Keratinocyte (primary cell): ENCODE measurements around the gene TBCA. TPM values are rescaled to one million over a fixed set of nuclear protein-coding genes. Genes with fewer than 3 reads are reported as not detected.

Experiments used
- DNase-seq: peaks from one replicate; pipeline ENCODE4 v3.0.0-alpha.2; 2011; ENCODE audit warnings: low read depth, missing footprints, low spot score
- FAIRE-seq: peaks from 2 replicates; lab custom pipeline; 2011; peaks lifted over from hg19 to GRCh38; lab: Jason Lieb, UNC
- H2AFZ ChIP-seq: 2 replicates; pipeline ENCODE4 v1.6.0; 2012; ENCODE audit warnings: low read length, control low read depth, inconsistent platforms; ENCODE audit not compliant: control insufficient read depth
- H3K27ac ChIP-seq: 2 replicates; pipeline ENCODE4 v1.5.1; 2011; ENCODE audit warnings: low read length; ENCODE audit not compliant: control insufficient read depth, insufficient read depth
- H3K27me3 ChIP-seq: 3 replicates; pipeline ENCODE4 v1.6.0; 2011; ENCODE audit warnings: low read length; ENCODE audit not compliant: control insufficient read depth, insufficient read depth; ENCODE audit errors: extremely low read depth
- H3K36me3 ChIP-seq, 2 experiments: 2 replicates in 1 of 2; 3 replicates in 1 of 2; pipeline ENCODE4 v1.5.1; 2011; ENCODE audit warnings: low read length in 2 of 2, mild to moderate bottlenecking in 1 of 2; ENCODE audit not compliant: control insufficient read depth in 2 of 2, insufficient read depth in 2 of 2; ENCODE audit errors: extremely low read depth in 1 of 2
- H3K4me1 ChIP-seq: 3 replicates; pipeline ENCODE4 v1.5.1; 2011; ENCODE audit warnings: low read length; ENCODE audit not compliant: control insufficient read depth, insufficient read depth; ENCODE audit errors: extremely low read depth
- H3K4me2 ChIP-seq: 3 replicates; pipeline ENCODE4 v1.6.0; 2011; ENCODE audit warnings: low read depth, low read length; ENCODE audit not compliant: control insufficient read depth, insufficient read depth; ENCODE audit errors: extremely low read depth
- H3K4me3 ChIP-seq, 3 experiments: fragments of 200-600 bp in 1 of 3; sonication (generic) in 1 of 3; 2 replicates in 2 of 3; 3 replicates in 1 of 3; pipeline ENCODE4 v1.5.1; 2011 to 2016; ENCODE audit warnings: low read length in 3 of 3, mild to moderate bottlenecking in 3 of 3, control low read depth in 2 of 3, inconsistent platforms in 1 of 3, low read depth in 1 of 3, mixed read lengths in 1 of 3, mixed run types in 1 of 3, moderate library complexity in 1 of 3; ENCODE audit not compliant: control insufficient read depth in 2 of 3, insufficient read depth in 2 of 3; ENCODE audit errors: extremely low read depth in 1 of 3
- H3K79me2 ChIP-seq: 2 replicates; pipeline ENCODE4 v1.6.0; 2012; ENCODE audit warnings: low read length; ENCODE audit not compliant: control insufficient read depth, insufficient read depth
- H3K9ac ChIP-seq: 3 replicates; pipeline ENCODE4 v1.6.0; 2011; ENCODE audit warnings: low read length; ENCODE audit not compliant: control insufficient read depth, insufficient read depth; ENCODE audit errors: extremely low read depth
- H3K9me1 ChIP-seq: 3 replicates; pipeline ENCODE4 v1.6.0; 2011; ENCODE audit warnings: low read length; ENCODE audit not compliant: control insufficient read depth, insufficient read depth; ENCODE audit errors: extremely low read depth
- H3K9me3 ChIP-seq: 2 replicates; pipeline ENCODE4 v1.5.1; 2012; ENCODE audit warnings: low read depth, low read length; ENCODE audit not compliant: control insufficient read depth
- H4K20me1 ChIP-seq: 3 replicates; pipeline ENCODE4 v1.6.0; 2011; ENCODE audit warnings: low read length; ENCODE audit not compliant: control insufficient read depth, insufficient read depth; ENCODE audit errors: extremely low read depth
- CTCF ChIP-seq, 3 experiments: IDR thresholded peaks in 1 of 3; conservative IDR thresholded peaks in 1 of 3; optimal IDR thresholded peaks in 1 of 3; 2 replicates in 2 of 3; 3 replicates in 1 of 3; pipeline versions ENCODE3 to v1.5.1; 2011; ENCODE audit warnings: low read length in 3 of 3, mild to moderate bottlenecking in 3 of 3, moderate library complexity in 2 of 3, control low read depth in 1 of 3, inconsistent platforms in 1 of 3; ENCODE audit not compliant: insufficient read depth in 2 of 3; ENCODE audit errors: extremely low read depth in 1 of 3
- EZH2 ChIP-seq: IDR thresholded peaks from one replicate; pipeline ENCODE4 v1.6.1; 2012; ENCODE audit warnings: inconsistent platforms, mild to moderate bottlenecking, low read length, moderate library complexity
- dilution Hi-C: fragments of 300-500 bp; cut with MboI; formaldehyde crosslinking; loops from one replicate; pipeline ENCODE4 v1.7.0; 2020; ENCODE audit warnings: low sequenced_read_pairs; ENCODE audit not compliant: extremely low pct_ligation_motif_present
- polyA plus RNA-seq, 5 experiments: library from polyadenylated mRNA; depleted of rRNA in 3 of 5; stranded (reverse) in 3 of 5; stranded (forward) in 1 of 5; unstranded in 1 of 5; fragments of >200 nt; gene quantifications; 1 replicate in 1 of 5; 2 replicates in 3 of 5; 3 replicates in 1 of 5; pipeline versions ENCODE4 v1.2.1 to v1.2.3, GENCODE V29; 2011 to 2012; ENCODE audit warnings: missing spikeins in 2 of 5, low read depth in 1 of 5, low replicate concordance in 1 of 5

TBCA gene
- polyA plus RNA-seq, 1 donor (not counting 4 experiments of a cell fraction or from before 2014, with no cell fraction given): 225 TPM

- Histone ChIP-seq H3K4me3 (no peak overlapping the region), H3K9ac (no peak overlapping the region), H3K9me3 (no peaks in the 10 kb centered on the region)
These were observed 130.0 kb downstream of the TBCA start for GRCh38 chr5:77645995-77646639.

GRCh38 chr5:77645158-77645994 is 130.8 kb downstream of the TBCA start:
- Histone ChIP-seq H3K27me3 (peaks cover 84% of the 10 kb centered on the region), H3K27ac (no peak overlapping the region), H2AFZ (no peak overlapping the region), H4K20me1 (peaks cover 3% of the 10 kb centered on the region), H3K4me1 (no peaks in the 10 kb centered on the region), H3K9me1 (no peaks in the 10 kb centered on the region), H3K9ac (no peak overlapping the region), H3K36me3 (no peaks in the 10 kb centered on the region), H3K4me2 (peak overlapping the region; percentile 17), H3K4me3 (no peak overlapping the region), H3K79me2 (no peaks in the 10 kb centered on the region), H3K9me3 (no peaks in the 10 kb centered on the region)
- peak; percentile 91 for TF ChIP-seq EZH2
- TF ChIP-seq CTCF (optimal IDR thresholded peaks at IDR 0.05 in 1 of 3, IDR thresholded peaks at IDR 0.05 in 1 of 3, conservative IDR thresholded peaks at IDR 0.05 in 1 of 3; ENCODE audit: extremely low read depth in 1 of 3, insufficient read depth in 2 of 3, low read length in 3 of 3): peak in 2 of 3 experiments; percentile 7 to 28
- FAIRE-seq (no peak), DNase-seq (no peak)
- dilution Hi-C loops: no loop called here

More at GRCh38 chr5:77645995-77646639, 130.0 kb downstream of the TBCA start:
- Histone ChIP-seq H3K27me3 (peaks cover 83% of the 10 kb centered on the region), H2AFZ (no peak overlapping the region), H3K79me2 (no peaks in the 10 kb centered on the region), H4K20me1 (peaks cover 3% of the 10 kb centered on the region), H3K36me3 (no peaks in the 10 kb centered on the region), H3K4me2 (no peak overlapping the region), H3K9me1 (no peaks in the 10 kb centered on the region), H3K27ac (no peak overlapping the region), H3K4me1 (no peaks in the 10 kb centered on the region)
- FAIRE-seq: no peak
- TF ChIP-seq CTCF (optimal IDR thresholded peaks at IDR 0.05 in 1 of 3, IDR thresholded peaks at IDR 0.05 in 1 of 3, conservative IDR thresholded peaks at IDR 0.05 in 1 of 3; ENCODE audit: extremely low read depth in 1 of 3, insufficient read depth in 2 of 3, low read length in 3 of 3) (no peak), EZH2 (peak; percentile 91)
- DNase-seq: no peak
- dilution Hi-C loops: no loop called here
